Hepatocyte (in vitro differentiated cells): ENCODE results near the gene KRTAP10-9. TPM values are rescaled to one million over a fixed set of nuclear protein-coding genes. Genes with fewer than 3 reads are reported as not detected.

Source experiments
- DNase-seq: peaks from one replicate; pipeline ENCODE4 v3.0.0-alpha.2; 2016; ENCODE audit warnings: low spot score
- H2AFZ ChIP-seq: fragments of 200-600 bp; sonication (generic); 2 replicates; pipeline ENCODE4 v1.6.0; 2016; ENCODE audit warnings: antibody characterized with exemption, mild to moderate bottlenecking
- H3K27ac ChIP-seq: fragments of 200-600 bp; sonication (generic); 2 replicates; pipeline ENCODE4 v1.5.1; 2016; ENCODE audit warnings: mild to moderate bottlenecking
- H3K27me3 ChIP-seq: fragments of 200-600 bp; sonication (generic); 2 replicates; pipeline ENCODE4 v1.6.1; 2016
- H3K36me3 ChIP-seq: fragments of 200-600 bp; sonication (generic); replicated peaks from 2 replicates; pipeline ENCODE4 v1.5.1; 2016; ENCODE audit warnings: low read depth; ENCODE audit not compliant: insufficient read depth
- H3K4me1 ChIP-seq: fragments of 200-600 bp; sonication (generic); 2 replicates; pipeline ENCODE4 v1.5.1; 2016; ENCODE audit warnings: mild to moderate bottlenecking, moderate library complexity; ENCODE audit not compliant: insufficient read depth
- H3K4me2 ChIP-seq: fragments of 200-600 bp; sonication (generic); 2 replicates; pipeline ENCODE4 v1.6.0; 2016
- H3K4me3 ChIP-seq: fragments of 200-600 bp; sonication (generic); 2 replicates; pipeline ENCODE4 v1.5.1; 2016; ENCODE audit warnings: mild to moderate bottlenecking
- H3K79me2 ChIP-seq: fragments of 200-600 bp; sonication (generic); 2 replicates; pipeline ENCODE4 v1.6.0; 2017; ENCODE audit warnings: mild to moderate bottlenecking
- H3K9me2 ChIP-seq: fragments of 200-600 bp; sonication (generic); replicated peaks from 2 replicates; pipeline ENCODE4 v1.6.0; 2017; ENCODE audit warnings: mild to moderate bottlenecking; ENCODE audit not compliant: insufficient read depth
- H3K9me3 ChIP-seq: fragments of 200-600 bp; sonication (generic); 2 replicates; pipeline ENCODE4 v1.5.1; 2016; ENCODE audit warnings: low read depth, mild to moderate bottlenecking
- H4K20me1 ChIP-seq: fragments of 200-600 bp; sonication (generic); 2 replicates; pipeline ENCODE4 v1.6.0; 2016; ENCODE audit warnings: mild to moderate bottlenecking; ENCODE audit not compliant: insufficient read depth, poor library complexity, severe bottlenecking
- EZH2 ChIP-seq: fragments of 200-600 bp; sonication (generic); IDR thresholded peaks from 2 replicates; pipeline ENCODE4 v1.6.1; 2016; ENCODE audit warnings: antibody characterized with exemption, mild to moderate bottlenecking, borderline replicate concordance
- EZH2phosphoT487 ChIP-seq: fragments of 200-600 bp; sonication (generic); IDR thresholded peaks from one replicate; pipeline ENCODE4 v1.6.1; 2018; ENCODE audit warnings: antibody characterized with exemption, mild to moderate bottlenecking, low read depth, moderate library complexity; ENCODE audit not compliant: unreplicated experiment, severe bottlenecking
- WGBS: methylation state at CpG from one replicate; pipeline ENCODE4 v1.1.6; 2016; ENCODE audit warnings: low lambda C conversion rate; ENCODE audit errors: missing lambda C conversion rate; 5-methylcytosine and 5-hydroxymethylcytosine counted together
- polyA plus RNA-seq: library from polyadenylated mRNA; unstranded; fragments of >200 nt; fragmentation: Nextera tagmentation; extraction: Ambion mirVana; gene quantifications from 2 replicates; pipeline ENCODE4 v1.2.1, GENCODE V29; 2016
- total RNA-seq: library from RNA; depleted of rRNA; stranded (reverse); fragments of >200 nt; gene quantifications from 2 replicates; pipeline ENCODE4 v1.2.3, GENCODE V29; 2014
- TF ChIP-seq, protein P1 (sequence below): fragments of 200-600 bp; sonication (generic); IDR thresholded peaks from 2 replicates; pipeline ENCODE4 v1.5.1; 2016; ENCODE audit warnings: antibody characterized with exemption, mild to moderate bottlenecking; ENCODE audit not compliant: poor library complexity

Gene KRTAP10-9
- total and polyA plus RNA-seq, 2 experiments from 2014 or later, result not detected

DNA sequence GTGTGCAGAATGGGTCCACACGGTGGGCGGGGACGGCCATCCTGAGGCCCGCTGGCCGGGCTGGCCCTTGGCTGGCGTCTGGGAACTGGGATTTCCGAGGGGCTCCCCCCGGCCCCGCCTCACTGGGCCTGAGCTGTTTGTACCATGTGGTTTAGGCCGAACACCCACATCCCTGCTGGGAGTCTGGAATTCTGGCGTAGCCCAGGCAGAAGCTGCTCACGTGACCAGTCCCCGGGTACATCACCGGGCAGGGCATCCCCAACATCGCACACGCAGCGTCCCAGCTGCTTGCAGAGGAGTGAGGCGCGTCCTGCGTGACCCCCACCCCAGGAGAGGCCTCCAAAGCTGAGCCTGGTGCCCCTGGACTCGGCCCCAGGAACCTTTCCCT is 24.4 kb upstream of the KRTAP10-9 start:
- H3K27ac ChIP-seq, result no peak overlapping the region
- H3K4me1 ChIP-seq, result no peaks in the 10 kb centered on the region
- H3K9me2 ChIP-seq, result no peaks in the 10 kb centered on the region
- no peak overlapping the region for H3K4me2 ChIP-seq
- no peaks in the 10 kb centered on the region for H3K9me3 ChIP-seq
- no peak for TF ChIP-seq EZH2phosphoT487
- TF ChIP-seq, protein P1, sequence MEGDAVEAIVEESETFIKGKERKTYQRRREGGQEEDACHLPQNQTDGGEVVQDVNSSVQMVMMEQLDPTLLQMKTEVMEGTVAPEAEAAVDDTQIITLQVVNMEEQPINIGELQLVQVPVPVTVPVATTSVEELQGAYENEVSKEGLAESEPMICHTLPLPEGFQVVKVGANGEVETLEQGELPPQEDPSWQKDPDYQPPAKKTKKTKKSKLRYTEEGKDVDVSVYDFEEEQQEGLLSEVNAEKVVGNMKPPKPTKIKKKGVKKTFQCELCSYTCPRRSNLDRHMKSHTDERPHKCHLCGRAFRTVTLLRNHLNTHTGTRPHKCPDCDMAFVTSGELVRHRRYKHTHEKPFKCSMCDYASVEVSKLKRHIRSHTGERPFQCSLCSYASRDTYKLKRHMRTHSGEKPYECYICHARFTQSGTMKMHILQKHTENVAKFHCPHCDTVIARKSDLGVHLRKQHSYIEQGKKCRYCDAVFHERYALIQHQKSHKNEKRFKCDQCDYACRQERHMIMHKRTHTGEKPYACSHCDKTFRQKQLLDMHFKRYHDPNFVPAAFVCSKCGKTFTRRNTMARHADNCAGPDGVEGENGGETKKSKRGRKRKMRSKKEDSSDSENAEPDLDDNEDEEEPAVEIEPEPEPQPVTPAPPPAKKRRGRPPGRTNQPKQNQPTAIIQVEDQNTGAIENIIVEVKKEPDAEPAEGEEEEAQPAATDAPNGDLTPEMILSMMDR, result no peak
- no peak for TF ChIP-seq EZH2
- WGBS, result 91% methylated on average over 19 of the region's 21 CpGs
- no peaks in the 10 kb centered on the region for H3K27me3 ChIP-seq
- H4K20me1 ChIP-seq, result no peaks in the 10 kb centered on the region
- no peak for DNase-seq
- no peaks in the 10 kb centered on the region for H3K36me3 ChIP-seq
- no peak overlapping the region for H3K4me3 ChIP-seq
- no peak overlapping the region for H2AFZ ChIP-seq
- H3K79me2 ChIP-seq, result no peaks in the 10 kb centered on the region

DNA sequence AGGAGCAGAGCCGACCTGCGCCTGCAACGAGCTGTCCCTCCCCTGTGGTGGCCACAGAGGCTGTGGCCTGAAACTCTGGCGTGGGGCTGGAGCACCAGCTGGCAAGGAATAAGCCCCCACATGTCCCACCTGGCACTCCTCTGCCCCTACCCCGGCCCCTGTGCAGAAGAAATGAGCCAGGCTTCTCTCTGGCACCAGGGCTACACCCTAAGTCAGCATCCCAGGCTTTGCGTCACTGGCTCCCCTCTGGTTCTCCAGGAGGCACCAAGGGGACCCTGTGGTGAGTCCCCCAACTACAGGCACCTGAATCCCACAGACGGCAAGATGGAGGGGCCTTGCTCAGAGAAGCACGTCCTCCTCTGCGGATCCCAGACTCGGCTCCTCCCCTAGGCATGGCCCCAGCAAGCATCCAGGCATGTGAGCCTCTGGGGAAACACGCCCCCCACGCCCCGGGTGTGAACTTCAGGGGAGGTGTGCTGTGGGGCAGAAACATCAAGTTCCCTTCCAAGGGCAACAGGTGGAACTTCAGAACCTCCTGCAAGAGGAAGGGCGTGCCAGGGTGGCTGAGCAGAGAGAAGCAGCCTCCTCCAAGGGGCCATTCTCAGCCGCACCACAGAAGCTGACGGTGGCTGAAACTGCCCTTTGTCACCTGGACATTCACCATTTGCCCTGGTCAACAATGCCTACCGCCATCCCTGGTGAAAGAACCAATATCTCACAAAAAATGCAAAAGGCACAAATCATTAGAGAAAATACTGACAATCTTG is 23.6 kb upstream of the KRTAP10-9 start:
- no peaks in the 10 kb centered on the region for H3K27me3 ChIP-seq
- 64% methylated on average over 17 of the region's 17 CpGs for WGBS

DNA sequence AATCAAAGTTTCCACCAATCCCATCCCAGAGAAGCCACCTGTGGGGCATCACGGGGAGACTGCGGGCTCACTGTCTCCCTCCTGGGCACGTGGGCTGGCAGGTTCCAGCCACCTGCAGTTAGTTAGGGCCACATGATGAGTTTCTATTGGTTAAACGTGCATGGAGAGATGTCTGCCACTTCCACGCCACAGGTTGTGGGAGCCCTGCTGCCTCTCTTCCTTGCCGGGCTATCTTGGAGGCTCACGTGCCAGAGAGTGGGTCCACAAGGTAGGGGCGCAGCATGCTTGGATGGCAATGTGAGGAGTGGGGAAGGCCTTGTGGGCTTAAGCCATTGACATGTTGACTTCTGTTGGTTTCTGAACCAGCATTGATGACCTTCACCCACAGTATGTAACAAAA is 23.0 kb upstream of the KRTAP10-9 start:
- WGBS, result 91% methylated on average over 8 of the region's 8 CpGs

More for the DNA sequence above, 23.6 kb upstream of the KRTAP10-9 start:
- H3K79me2 ChIP-seq, result no peaks in the 10 kb centered on the region
- H3K27ac ChIP-seq, result no peak overlapping the region
- no peaks in the 10 kb centered on the region for H3K4me1 ChIP-seq
- H4K20me1 ChIP-seq, result no peaks in the 10 kb centered on the region
- TF ChIP-seq EZH2, result no peak
- TF ChIP-seq EZH2phosphoT487, result no peak
- TF ChIP-seq, protein P1, result no peak
- H3K4me2 ChIP-seq, result no peak overlapping the region
- no peaks in the 10 kb centered on the region for H3K9me2 ChIP-seq
- no peaks in the 10 kb centered on the region for H3K9me3 ChIP-seq
- H3K36me3 ChIP-seq, result no peaks in the 10 kb centered on the region
- no peak overlapping the region for H3K4me3 ChIP-seq
- no peak for DNase-seq
- no peak overlapping the region for H2AFZ ChIP-seq

More for the DNA sequence above, 23.0 kb upstream of the KRTAP10-9 start:
- no peak overlapping the region for H3K27ac ChIP-seq
- H3K4me2 ChIP-seq, result no peak overlapping the region
- H3K79me2 ChIP-seq, result no peaks in the 10 kb centered on the region
- H4K20me1 ChIP-seq, result no peaks in the 10 kb centered on the region
- H3K9me2 ChIP-seq, result no peaks in the 10 kb centered on the region
- no peaks in the 10 kb centered on the region for H3K36me3 ChIP-seq
- TF ChIP-seq, protein P1, result no peak
- no peak for TF ChIP-seq EZH2phosphoT487
- TF ChIP-seq EZH2, result no peak
- no peaks in the 10 kb centered on the region for H3K9me3 ChIP-seq
- no peak for DNase-seq
- no peaks in the 10 kb centered on the region for H3K27me3 ChIP-seq
- no peak overlapping the region for H3K4me3 ChIP-seq
- H3K4me1 ChIP-seq, result no peaks in the 10 kb centered on the region
- no peak overlapping the region for H2AFZ ChIP-seq
